Neural progenitor cell (in vitro differentiated cells): ENCODE results near the gene SIRPB1. TPM values are rescaled to one million over a fixed set of nuclear protein-coding genes. Genes with fewer than 3 reads are reported as not detected.

Experiments
- DNase-seq: peaks from one replicate; pipeline ENCODE4 v3.0.0-alpha.2; 2016; ENCODE audit warnings: low spot score
- H2AFZ ChIP-seq: fragments of 200-600 bp; sonication (generic); replicated peaks from 2 replicates; pipeline ENCODE4 v1.6.1; 2016; ENCODE audit warnings: antibody characterized with exemption
- H3F3A ChIP-seq: fragments of 200-600 bp; sonication (generic); 2 replicates; pipeline ENCODE4 v1.6.1; 2016; ENCODE audit warnings: antibody characterized with exemption, low read depth
- H3K27ac ChIP-seq: fragments of 200-600 bp; sonication (generic); 2 replicates; pipeline ENCODE4 v1.5.1; 2016; ENCODE audit warnings: mild to moderate bottlenecking
- H3K27me3 ChIP-seq: fragments of 200-600 bp; sonication (generic); 2 replicates; pipeline ENCODE4 v1.6.1; 2016; ENCODE audit warnings: mild to moderate bottlenecking, moderate library complexity
- H3K36me3 ChIP-seq: fragments of 200-600 bp; sonication (generic); 2 replicates; pipeline ENCODE4 v1.5.1; 2016
- H3K4me1 ChIP-seq: fragments of 200-600 bp; sonication (generic); 2 replicates; pipeline ENCODE4 v1.6.1; 2016; ENCODE audit warnings: mixed run types
- H3K4me2 ChIP-seq: fragments of 200-600 bp; sonication (generic); 2 replicates; pipeline ENCODE4 v1.6.1; 2016
- H3K4me3 ChIP-seq: fragments of 200-600 bp; sonication (generic); 2 replicates; pipeline ENCODE4 v1.5.1; 2016
- H3K79me2 ChIP-seq: fragments of 200-600 bp; sonication (generic); 2 replicates; pipeline ENCODE4 v1.6.1; 2016; ENCODE audit warnings: low read depth
- H3K9ac ChIP-seq: fragments of 200-600 bp; sonication (generic); 2 replicates; pipeline ENCODE4 v1.6.1; 2016
- H3K9me3 ChIP-seq: fragments of 200-600 bp; sonication (generic); 2 replicates; pipeline ENCODE4 v1.5.1; 2016; ENCODE audit warnings: low read depth
- H4K20me1 ChIP-seq: fragments of 200-600 bp; sonication (generic); 2 replicates; pipeline ENCODE4 v1.6.1; 2016; ENCODE audit warnings: low read depth
- H3K27ac Mint-ChIP-seq: 3 replicates; pipeline ENCODE4 v1.8.0; 2021; ENCODE audit warnings: mixed read lengths
- H3K27me3 Mint-ChIP-seq: 2 replicates; pipeline ENCODE4 v1.8.0; 2022; ENCODE audit warnings: low read depth, mild to moderate bottlenecking, inconsistent platforms, moderate library complexity, mixed read lengths; ENCODE audit not compliant: insufficient read depth
- H3K36me3 Mint-ChIP-seq: 3 replicates; pipeline ENCODE4 v1.8.0; 2021; ENCODE audit warnings: mixed read lengths
- H3K4me1 Mint-ChIP-seq: 3 replicates; pipeline ENCODE4 v1.8.0; 2021; ENCODE audit warnings: mixed read lengths
- H3K4me3 Mint-ChIP-seq: 3 replicates; pipeline ENCODE4 v1.8.0; 2021; ENCODE audit warnings: mild to moderate bottlenecking, moderate library complexity, mixed read lengths
- H3K9me3 Mint-ChIP-seq: 3 replicates; pipeline ENCODE4 v1.8.0; 2020; ENCODE audit warnings: mixed read lengths
- EZH2 ChIP-seq: fragments of 200-600 bp; sonication (generic); IDR thresholded peaks from 2 replicates; pipeline ENCODE4 v1.6.1; 2017; ENCODE audit warnings: antibody characterized with exemption, mild to moderate bottlenecking, moderate library complexity
- EZH2phosphoT487 ChIP-seq: fragments of 200-600 bp; sonication (generic); IDR thresholded peaks from 2 replicates; pipeline ENCODE4 v1.6.1; 2017; ENCODE audit warnings: antibody characterized with exemption
- total RNA-seq: library from RNA; depleted of rRNA; stranded (reverse); fragments of >200 nt; gene quantifications from 2 replicates; pipeline ENCODE4 v1.2.3, GENCODE V29; 2015; ENCODE audit warnings: low replicate concordance
- TF ChIP-seq, protein P1 (sequence below): fragments of 200-600 bp; sonication (generic); IDR thresholded peaks from 2 replicates; pipeline ENCODE4 v1.5.1; 2017; ENCODE audit warnings: antibody characterized with exemption, mild to moderate bottlenecking

The SIRPB1 gene
- total RNA-seq, 1 donor from 2014 or later: not detected

DNA sequence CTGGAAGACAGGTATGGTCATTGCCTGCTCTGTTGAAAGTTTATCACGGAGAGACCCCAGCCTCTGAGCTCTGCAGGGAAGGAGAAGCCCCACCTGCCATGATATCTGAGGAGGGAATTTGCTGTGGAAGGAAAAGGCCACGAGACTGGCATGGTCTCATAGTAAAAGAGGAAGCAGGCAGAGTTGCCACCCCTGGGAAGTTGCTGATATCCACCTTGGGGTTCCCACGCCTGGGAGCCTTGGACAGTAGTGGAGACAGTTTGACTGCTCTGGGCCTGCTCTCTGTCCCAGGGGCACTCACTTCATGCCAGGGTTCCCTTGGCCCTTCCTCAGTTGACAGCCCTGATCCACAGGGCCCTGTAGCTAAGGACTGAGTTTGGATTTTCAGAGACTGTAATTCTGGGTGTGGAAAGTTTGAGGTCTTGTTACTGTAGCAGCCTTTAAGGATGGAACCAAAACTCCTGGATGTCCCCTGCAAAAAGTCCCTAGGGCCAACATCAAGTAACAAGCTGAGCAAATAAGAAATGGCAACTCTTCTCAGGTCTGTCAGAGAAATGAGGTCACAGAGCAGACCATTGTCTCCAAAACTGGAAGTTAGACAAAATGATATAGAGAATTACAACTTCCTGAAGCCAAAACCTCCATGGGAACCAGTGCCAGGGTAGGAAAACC lies 6.9 kb upstream of the SIRPB1 start:
- H3K27me3 Mint-ChIP-seq: peaks cover 7% of the 10 kb centered on the region
- no peak overlapping the region for H2AFZ ChIP-seq
- H3K27ac Mint-ChIP-seq: no peak overlapping the region
- no peak overlapping the region for H3K4me2 ChIP-seq
- peaks cover 2% of the 10 kb centered on the region for H3K4me1 Mint-ChIP-seq
- TF ChIP-seq EZH2phosphoT487 (no peak), EZH2 (no peak)
- TF ChIP-seq, protein P1, sequence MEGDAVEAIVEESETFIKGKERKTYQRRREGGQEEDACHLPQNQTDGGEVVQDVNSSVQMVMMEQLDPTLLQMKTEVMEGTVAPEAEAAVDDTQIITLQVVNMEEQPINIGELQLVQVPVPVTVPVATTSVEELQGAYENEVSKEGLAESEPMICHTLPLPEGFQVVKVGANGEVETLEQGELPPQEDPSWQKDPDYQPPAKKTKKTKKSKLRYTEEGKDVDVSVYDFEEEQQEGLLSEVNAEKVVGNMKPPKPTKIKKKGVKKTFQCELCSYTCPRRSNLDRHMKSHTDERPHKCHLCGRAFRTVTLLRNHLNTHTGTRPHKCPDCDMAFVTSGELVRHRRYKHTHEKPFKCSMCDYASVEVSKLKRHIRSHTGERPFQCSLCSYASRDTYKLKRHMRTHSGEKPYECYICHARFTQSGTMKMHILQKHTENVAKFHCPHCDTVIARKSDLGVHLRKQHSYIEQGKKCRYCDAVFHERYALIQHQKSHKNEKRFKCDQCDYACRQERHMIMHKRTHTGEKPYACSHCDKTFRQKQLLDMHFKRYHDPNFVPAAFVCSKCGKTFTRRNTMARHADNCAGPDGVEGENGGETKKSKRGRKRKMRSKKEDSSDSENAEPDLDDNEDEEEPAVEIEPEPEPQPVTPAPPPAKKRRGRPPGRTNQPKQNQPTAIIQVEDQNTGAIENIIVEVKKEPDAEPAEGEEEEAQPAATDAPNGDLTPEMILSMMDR: no peak
- no peaks in the 10 kb centered on the region for H4K20me1 ChIP-seq
- no peak overlapping the region for H3K27ac ChIP-seq
- H3K9me3 Mint-ChIP-seq: no peaks in the 10 kb centered on the region
- H3K9me3 ChIP-seq: no peaks in the 10 kb centered on the region
- DNase-seq: no peak
- no peaks in the 10 kb centered on the region for H3F3A ChIP-seq
- no peaks in the 10 kb centered on the region for H3K27me3 ChIP-seq
- H3K79me2 ChIP-seq: no peaks in the 10 kb centered on the region
- H3K4me1 ChIP-seq: no peaks in the 10 kb centered on the region
- no peak overlapping the region for H3K4me3 ChIP-seq
- no peak overlapping the region for H3K4me3 Mint-ChIP-seq
- no peaks in the 10 kb centered on the region for H3K36me3 ChIP-seq
- no peak overlapping the region for H3K9ac ChIP-seq
- no peaks in the 10 kb centered on the region for H3K36me3 Mint-ChIP-seq

DNA sequence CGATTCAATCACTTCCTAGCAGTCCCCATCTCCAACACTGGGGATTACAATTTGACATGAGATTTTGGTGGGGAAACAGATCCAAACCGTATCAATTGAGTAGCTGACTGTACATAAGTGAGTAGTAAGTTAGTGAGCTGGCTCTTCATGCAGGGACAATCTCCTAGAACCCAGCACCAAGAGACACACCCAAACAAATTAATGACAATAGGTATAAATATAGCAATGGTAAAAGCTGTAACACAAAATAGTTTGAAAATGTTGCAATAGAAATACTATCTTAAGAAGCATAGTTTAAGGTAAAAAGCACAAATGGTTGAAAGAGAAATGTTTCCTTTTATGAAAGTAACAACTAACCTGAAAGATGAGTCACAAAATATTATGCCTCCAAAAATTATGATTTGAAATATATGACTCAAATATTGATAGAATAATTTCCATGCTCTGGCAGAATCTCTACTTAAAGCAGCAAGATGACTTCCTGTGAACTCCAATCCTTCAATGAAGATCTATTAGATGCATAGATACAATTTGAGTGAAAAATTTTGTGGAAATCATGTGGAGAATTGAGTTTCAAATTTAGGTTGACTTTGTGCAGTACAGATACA lies 5.4 kb upstream of the SIRPB1 start:
- Histone ChIP-seq H3K9ac (no peak overlapping the region), H3K4me1 (no peaks in the 10 kb centered on the region), H3K79me2 (no peaks in the 10 kb centered on the region), H3K4me2 (no peak overlapping the region), H3K4me3 (no peak overlapping the region), H3K27ac (no peak overlapping the region), H3K36me3 (no peaks in the 10 kb centered on the region), H3K9me3 (no peaks in the 10 kb centered on the region), H2AFZ (no peak overlapping the region), H4K20me1 (no peaks in the 10 kb centered on the region), H3K27me3 (no peaks in the 10 kb centered on the region), H3F3A (no peaks in the 10 kb centered on the region)
- TF ChIP-seq EZH2: no peak
- no peak for TF ChIP-seq EZH2phosphoT487
- TF ChIP-seq, protein P1: no peak
- Mint-ChIP-seq H3K27ac (no peak overlapping the region), H3K9me3 (no peaks in the 10 kb centered on the region), H3K4me1 (no peaks in the 10 kb centered on the region), H3K4me3 (no peak overlapping the region), H3K36me3 (no peaks in the 10 kb centered on the region), H3K27me3 (peaks cover 5% of the 10 kb centered on the region)
- DNase-seq: no peak

DNA sequence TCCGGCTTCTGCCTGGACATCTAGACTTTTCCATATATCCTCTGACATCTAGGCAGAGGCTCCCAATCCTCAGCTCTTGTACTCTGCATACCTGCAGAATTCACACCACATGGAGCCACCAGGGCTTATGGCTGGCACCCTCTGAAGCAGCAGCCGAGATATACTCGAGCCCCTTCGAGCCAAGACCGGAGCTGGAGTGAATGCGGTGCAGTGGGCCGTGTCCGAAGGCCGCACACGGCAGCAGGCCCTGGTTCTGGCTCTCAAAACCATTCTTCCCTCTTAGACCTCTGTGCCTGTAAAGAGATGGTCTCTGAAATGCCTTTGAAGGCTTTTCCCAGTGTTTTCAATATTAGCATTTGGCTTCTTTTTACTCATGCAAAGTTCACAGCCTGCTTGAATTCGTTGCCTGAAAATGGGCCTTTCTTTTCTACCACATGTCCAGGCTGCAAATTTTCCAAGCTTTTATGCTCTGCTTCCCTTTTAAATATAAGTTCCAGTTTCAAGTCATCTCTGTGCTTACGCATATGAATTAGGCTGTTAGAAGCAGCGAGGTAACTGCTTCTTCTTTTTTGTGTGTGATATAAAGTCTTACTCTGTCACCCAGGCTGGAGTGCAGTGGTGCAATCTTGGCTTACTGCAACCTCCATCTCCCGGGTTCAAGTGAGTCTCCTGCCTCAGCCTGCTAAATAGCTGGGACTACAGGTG lies 3.8 kb upstream of the SIRPB1 start:
- no peaks in the 10 kb centered on the region for H3F3A ChIP-seq
- no peaks in the 10 kb centered on the region for H3K9me3 ChIP-seq
- H3K4me1 Mint-ChIP-seq: no peaks in the 10 kb centered on the region
- H3K27me3 ChIP-seq: no peaks in the 10 kb centered on the region
- H3K9me3 Mint-ChIP-seq: peaks cover 4% of the 10 kb centered on the region
- H3K36me3 Mint-ChIP-seq: no peaks in the 10 kb centered on the region
- H3K4me3 Mint-ChIP-seq: no peak overlapping the region
- peaks cover 5% of the 10 kb centered on the region for H3K27me3 Mint-ChIP-seq
- no peak overlapping the region for H3K27ac Mint-ChIP-seq
- H3K36me3 ChIP-seq: no peaks in the 10 kb centered on the region
- no peaks in the 10 kb centered on the region for H4K20me1 ChIP-seq
- H3K79me2 ChIP-seq: no peaks in the 10 kb centered on the region
- H3K4me2 ChIP-seq: no peak overlapping the region
- no peak overlapping the region for H3K9ac ChIP-seq
- H2AFZ ChIP-seq: no peak overlapping the region
- H3K27ac ChIP-seq: no peak overlapping the region
- H3K4me1 ChIP-seq: no peaks in the 10 kb centered on the region
- TF ChIP-seq EZH2: no peak
- TF ChIP-seq, protein P1: no peak
- TF ChIP-seq EZH2phosphoT487: no peak
- H3K4me3 ChIP-seq: no peak overlapping the region
- no peak for DNase-seq
